ENCODE results near the gene ZNF433.

Gene ZNF433

GRCh38 chr19:11982526-11982925 lies 53.0 kb downstream of the ZNF433 start:
- no peaks in the 10 kb centered on the region for H3F3A ChIP-seq (ENCODE audit: insufficient read depth, low read length)
- TF ChIP-seq EZH2 (IDR thresholded peaks at IDR 0.05; ENCODE audit: borderline replicate concordance, low read length), result no peak
- TF ChIP-seq, protein P1, sequence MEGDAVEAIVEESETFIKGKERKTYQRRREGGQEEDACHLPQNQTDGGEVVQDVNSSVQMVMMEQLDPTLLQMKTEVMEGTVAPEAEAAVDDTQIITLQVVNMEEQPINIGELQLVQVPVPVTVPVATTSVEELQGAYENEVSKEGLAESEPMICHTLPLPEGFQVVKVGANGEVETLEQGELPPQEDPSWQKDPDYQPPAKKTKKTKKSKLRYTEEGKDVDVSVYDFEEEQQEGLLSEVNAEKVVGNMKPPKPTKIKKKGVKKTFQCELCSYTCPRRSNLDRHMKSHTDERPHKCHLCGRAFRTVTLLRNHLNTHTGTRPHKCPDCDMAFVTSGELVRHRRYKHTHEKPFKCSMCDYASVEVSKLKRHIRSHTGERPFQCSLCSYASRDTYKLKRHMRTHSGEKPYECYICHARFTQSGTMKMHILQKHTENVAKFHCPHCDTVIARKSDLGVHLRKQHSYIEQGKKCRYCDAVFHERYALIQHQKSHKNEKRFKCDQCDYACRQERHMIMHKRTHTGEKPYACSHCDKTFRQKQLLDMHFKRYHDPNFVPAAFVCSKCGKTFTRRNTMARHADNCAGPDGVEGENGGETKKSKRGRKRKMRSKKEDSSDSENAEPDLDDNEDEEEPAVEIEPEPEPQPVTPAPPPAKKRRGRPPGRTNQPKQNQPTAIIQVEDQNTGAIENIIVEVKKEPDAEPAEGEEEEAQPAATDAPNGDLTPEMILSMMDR (IDR thresholded peaks at IDR 0.05; ENCODE audit: low read length), result no peak
- H3K27ac ChIP-seq (ENCODE audit: low read depth, low read length, poor library complexity, severe bottlenecking), result no peak overlapping the region
- H2AFZ ChIP-seq (ENCODE audit: low read length), result no peak overlapping the region
- no peak overlapping the region for H3K4me3 ChIP-seq (ENCODE audit: low read depth, low read length, poor library complexity, severe bottlenecking)
- peaks cover 20% of the 10 kb centered on the region for H3K36me3 ChIP-seq (ENCODE audit: insufficient read depth, low read length)
- H3K9me2 ChIP-seq (ENCODE audit: low read depth, low read length), result no peaks in the 10 kb centered on the region
- H3K79me2 ChIP-seq (ENCODE audit: insufficient read depth, low read length), result no peaks in the 10 kb centered on the region
- no peak overlapping the region for H3K9ac ChIP-seq (ENCODE audit: low read length)
- H3K4me1 ChIP-seq (ENCODE audit: insufficient read depth, low read length, severe bottlenecking), result peaks cover 3% of the 10 kb centered on the region
- no peaks in the 10 kb centered on the region for H4K20me1 ChIP-seq (ENCODE audit: insufficient read depth, low read length)
- no peaks in the 10 kb centered on the region for H3K27me3 ChIP-seq (ENCODE audit: insufficient read depth, low read length)
- H3K9me3 ChIP-seq (ENCODE audit: low read length), result peaks cover 43% of the 10 kb centered on the region
- no peak overlapping the region for H3K4me2 ChIP-seq (ENCODE audit: low read length)

DNA sequence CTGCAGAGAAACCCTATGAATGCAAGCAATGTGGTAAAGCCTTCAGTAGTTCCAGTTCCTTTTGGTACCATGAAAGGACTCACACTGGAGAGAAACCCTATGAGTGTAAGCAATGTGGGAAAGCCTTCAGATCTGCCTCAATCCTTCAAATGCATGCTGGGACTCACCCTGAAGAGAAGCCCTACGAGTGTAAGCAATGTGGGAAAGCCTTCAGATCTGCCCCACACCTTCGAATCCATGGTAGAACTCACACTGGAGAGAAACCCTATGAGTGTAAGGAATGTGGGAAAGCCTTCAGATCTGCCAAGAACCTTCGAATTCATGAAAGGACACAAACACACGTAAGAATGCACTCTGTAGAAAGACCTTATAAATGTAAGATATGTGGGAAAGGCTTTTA lies 56.0 kb downstream of the ZNF433 start:
- H3K27me3 ChIP-seq (ENCODE audit: insufficient read depth, low read length), result no peaks in the 10 kb centered on the region
- H3K79me2 ChIP-seq (ENCODE audit: insufficient read depth, low read length), result no peaks in the 10 kb centered on the region
- H3K4me1 ChIP-seq (ENCODE audit: insufficient read depth, low read length, severe bottlenecking), result no peaks in the 10 kb centered on the region
- H3K36me3 ChIP-seq (ENCODE audit: insufficient read depth, low read length), result peaks cover 27% of the 10 kb centered on the region
- H3K27ac ChIP-seq (ENCODE audit: low read depth, low read length, poor library complexity, severe bottlenecking), result no peak overlapping the region
- no peaks in the 10 kb centered on the region for H4K20me1 ChIP-seq (ENCODE audit: insufficient read depth, low read length)
- no peak for TF ChIP-seq EZH2 (IDR thresholded peaks at IDR 0.05; ENCODE audit: borderline replicate concordance, low read length)
- H3F3A ChIP-seq (ENCODE audit: insufficient read depth, low read length), result no peaks in the 10 kb centered on the region
- no peak overlapping the region for H2AFZ ChIP-seq (ENCODE audit: low read length)
- no peak overlapping the region for H3K4me2 ChIP-seq (ENCODE audit: low read length)
- no peak overlapping the region for H3K4me3 ChIP-seq (ENCODE audit: low read depth, low read length, poor library complexity, severe bottlenecking)
- peaks cover 54% of the 10 kb centered on the region for H3K9me3 ChIP-seq (ENCODE audit: low read length)
- H3K9ac ChIP-seq (ENCODE audit: low read length), result no peak overlapping the region
- H3K9me2 ChIP-seq (ENCODE audit: low read depth, low read length), result no peaks in the 10 kb centered on the region

DNA sequence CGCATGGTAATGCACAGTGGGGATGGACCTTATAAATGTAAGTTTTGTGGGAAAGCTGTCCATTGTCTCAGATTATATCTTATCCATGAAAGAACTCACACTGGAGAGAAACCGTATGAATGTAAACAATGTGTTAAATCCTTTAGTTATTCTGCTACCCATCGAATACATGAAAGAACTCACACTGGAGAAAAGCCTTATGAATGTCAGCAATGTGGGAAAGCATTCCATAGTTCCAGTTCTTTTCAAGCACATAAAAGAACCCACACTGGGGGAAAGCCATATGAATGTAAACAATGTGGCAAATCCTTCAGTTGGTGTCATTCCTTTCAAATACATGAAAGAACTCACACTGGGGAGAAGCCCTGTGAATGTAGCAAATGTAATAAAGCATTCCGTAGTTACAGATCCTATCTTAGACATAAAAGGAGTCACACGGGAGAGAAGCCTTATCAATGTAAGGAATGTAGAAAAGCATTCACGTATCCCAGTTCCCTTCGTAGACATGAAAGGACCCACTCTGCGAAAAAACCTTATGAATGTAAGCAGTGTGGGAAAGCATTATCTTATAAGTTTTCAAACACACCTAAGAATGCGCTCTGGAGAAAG lies 56.9 kb downstream of the ZNF433 start:
- Histone ChIP-seq H3K27me3 (ENCODE audit: insufficient read depth, low read length) (no peaks in the 10 kb centered on the region), H3K4me2 (ENCODE audit: low read length) (no peak overlapping the region), H3K36me3 (ENCODE audit: insufficient read depth, low read length) (peaks cover 27% of the 10 kb centered on the region), H2AFZ (ENCODE audit: low read length) (no peak overlapping the region), H3F3A (ENCODE audit: insufficient read depth, low read length) (no peaks in the 10 kb centered on the region), H3K4me3 (ENCODE audit: low read depth, low read length, poor library complexity, severe bottlenecking) (no peak overlapping the region), H3K79me2 (ENCODE audit: insufficient read depth, low read length) (no peaks in the 10 kb centered on the region), H4K20me1 (ENCODE audit: insufficient read depth, low read length) (no peaks in the 10 kb centered on the region), H3K4me1 (ENCODE audit: insufficient read depth, low read length, severe bottlenecking) (no peaks in the 10 kb centered on the region), H3K9me2 (ENCODE audit: low read depth, low read length) (no peaks in the 10 kb centered on the region), H3K9me3 (ENCODE audit: low read length) (peaks cover 54% of the 10 kb centered on the region), H3K27ac (ENCODE audit: low read depth, low read length, poor library complexity, severe bottlenecking) (no peak overlapping the region), H3K9ac (ENCODE audit: low read length) (no peak overlapping the region)
- TF ChIP-seq, protein P1 (IDR thresholded peaks at IDR 0.05; ENCODE audit: low read length), result no peak
- TF ChIP-seq EZH2 (IDR thresholded peaks at IDR 0.05; ENCODE audit: borderline replicate concordance, low read length), result no peak

Data from OCI-LY1 (cell line).